Ovary (tissue), 3 donors: ENCODE results near the gene MOCS1.

Experiments used
- CTCF ChIP-seq, 3 donors: fragments of 450-650 bp in 2 of 3; fragments of 200-600 bp in 1 of 3; IDR thresholded peaks; one replicate each; pipeline versions ENCODE4 v1.5.1 to v1.8.0; 2016 to 2022; ENCODE audit warnings: antibody characterized with exemption in 3 of 3, mild to moderate bottlenecking in 1 of 3
- POLR2A ChIP-seq: fragments of 450-650 bp; IDR thresholded peaks from one replicate; pipeline ENCODE4 v1.6.1; 2017; ENCODE audit warnings: antibody characterized with exemption, mild to moderate bottlenecking, moderate library complexity
- donor health status: DM: no; HTN: no; CAD: no.

DNA sequence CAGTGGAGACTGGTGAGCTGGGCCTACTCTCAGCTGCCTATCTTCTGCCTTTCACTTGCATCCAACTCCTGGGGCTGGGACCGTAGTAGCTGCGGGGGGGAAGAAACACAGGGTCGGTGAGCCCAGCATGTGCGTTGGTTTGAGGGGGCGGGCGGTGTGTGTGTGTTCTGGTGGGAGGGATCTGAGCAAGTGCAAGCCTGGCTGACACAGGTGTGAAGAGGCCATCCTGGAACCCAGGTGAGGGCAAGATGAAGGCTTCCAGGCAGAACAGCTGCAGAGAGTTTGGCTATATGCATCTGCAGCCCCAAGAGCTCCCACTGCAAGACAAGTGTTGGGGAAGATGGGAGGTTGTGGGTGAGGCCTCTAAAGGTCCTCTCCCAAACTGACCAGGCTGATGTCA, 30.6 kb downstream of the MOCS1 start:
- TF ChIP-seq CTCF (IDR thresholded peaks at IDR 0.05) (no peak), POLR2A (no peak)
